Lower leg skin (tissue), 4 donors: ENCODE data around the gene ADGRL3. TPM values are rescaled to one million over a fixed set of nuclear protein-coding genes. Genes with fewer than 3 reads are reported as not detected.

ENCODE experiments used
- DNase-seq, 2 donors: peaks; one replicate each; pipeline ENCODE4 v3.0.0-alpha.2; 2019; ENCODE audit warnings: low spot score in 2 of 2
- H3K4me3 ChIP-seq: fragments of 200-600 bp; sonication (generic); 2 replicates; pipeline ENCODE4 v1.5.1; 2017; ENCODE audit warnings: mild to moderate bottlenecking, low read depth; ENCODE audit not compliant: poor library complexity, severe bottlenecking
- CTCF ChIP-seq, 3 donors: fragments of 450-650 bp; IDR thresholded peaks; one replicate each; pipeline ENCODE4 v1.5.1; 2016; ENCODE audit warnings: antibody characterized with exemption in 3 of 3, mild to moderate bottlenecking in 3 of 3, moderate library complexity in 2 of 3
- POLR2A ChIP-seq, 2 donors: fragments of 450-650 bp; IDR thresholded peaks; one replicate each; pipeline ENCODE4 v1.6.1; 2016 to 2017; ENCODE audit warnings: antibody characterized with exemption in 2 of 2, mild to moderate bottlenecking in 1 of 2, moderate library complexity in 1 of 2
- WGBS, 2 donors: methylation state at CpG; one replicate each; pipeline ENCODE4 v1.1.5; 2018; 5-methylcytosine and 5-hydroxymethylcytosine counted together
- intact Hi-C: fragments of 100-400 bp; cut with DNase I; formaldehyde crosslinking; loops from one replicate; pipeline ENCODE4 v1.15.0; 2023; ENCODE audit warnings: low total_unique reads
- total RNA-seq, 4 donors: library from RNA; depleted of rRNA; stranded (reverse); fragments of >200 nt; gene quantifications; one replicate each; pipeline ENCODE4 v1.1.0, GENCODE V29; 2016

ADGRL3 gene
- total RNA-seq, 4 donors from 2014 or later: 1.8 to 21.2 (median 8.2) TPM

DNA sequence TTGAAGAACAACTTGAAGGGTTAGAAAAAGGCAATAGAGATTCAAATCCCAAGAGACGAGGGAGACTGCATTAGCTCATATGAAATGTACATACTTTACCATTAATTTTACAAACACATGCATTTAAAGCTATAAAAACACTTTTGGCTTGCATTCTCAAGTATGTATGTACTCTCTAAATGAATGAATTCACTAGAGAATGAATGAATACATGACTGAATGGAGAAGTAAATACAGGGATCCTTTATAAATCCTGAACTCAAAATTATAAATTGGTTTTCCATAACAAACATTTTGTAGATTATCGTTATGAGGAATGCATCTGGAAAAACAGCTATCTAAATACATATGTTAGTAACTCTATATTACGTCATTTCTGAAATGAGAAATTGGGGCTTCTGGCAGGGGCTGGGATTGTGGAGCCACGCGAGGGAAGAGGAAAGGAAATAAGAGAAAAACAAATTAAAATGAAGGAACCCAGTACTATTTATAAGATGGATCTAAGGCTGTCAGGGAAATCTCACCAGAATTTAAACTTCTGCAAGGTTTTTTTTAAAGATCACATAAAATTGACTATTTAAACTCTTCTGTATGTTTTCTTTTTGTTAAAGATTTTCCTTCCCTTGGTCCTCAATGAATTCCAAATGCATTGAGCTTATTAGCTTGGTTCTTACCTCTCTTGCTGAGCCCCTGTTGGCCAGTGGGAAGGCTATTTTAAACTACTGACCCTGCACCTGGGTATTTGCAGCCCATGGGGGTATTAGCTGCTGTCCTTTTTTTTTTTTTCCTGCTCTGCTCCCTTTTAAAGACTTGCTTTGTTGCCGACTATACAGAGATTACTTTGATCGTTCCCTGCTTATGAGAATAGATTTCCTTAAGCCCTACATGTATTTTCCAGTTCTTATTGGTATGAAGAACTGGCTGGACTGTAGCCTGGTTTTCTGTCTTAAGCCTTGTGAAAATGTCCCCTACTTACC is 207.8 kb downstream of the ADGRL3 start:
- intact Hi-C loops: no loop called here
- DNase-seq: no peak
- 72 to 73% methylated on average over 7 of the region's 7 CpGs for WGBS, 2 donors
- no peak overlapping the region for H3K4me3 ChIP-seq
- no peak for TF ChIP-seq POLR2A (IDR thresholded peaks at IDR 0.05)
- no peak for TF ChIP-seq CTCF (IDR thresholded peaks at IDR 0.05)

GRCh38 chr4:61408861-61409260 is 208.7 kb downstream of the ADGRL3 start:
- no peak overlapping the region for H3K4me3 ChIP-seq
- no peak for DNase-seq
- no peak for TF ChIP-seq POLR2A (IDR thresholded peaks at IDR 0.05)
- no peak for TF ChIP-seq CTCF (IDR thresholded peaks at IDR 0.05)
- intact Hi-C loops: no loop called here

GRCh38 chr4:61411241-61411640 is 211.1 kb downstream of the ADGRL3 start:
- intact Hi-C loops: no loop called here
- TF ChIP-seq POLR2A (IDR thresholded peaks at IDR 0.05) (no peak), CTCF (IDR thresholded peaks at IDR 0.05) (no peak)
- 94 to 97% methylated on average over 1 of the region's 1 CpG for WGBS, 2 donors
- no peak overlapping the region for H3K4me3 ChIP-seq
- no peak for DNase-seq

- TF ChIP-seq CTCF (IDR thresholded peaks at IDR 0.05): no peak
- WGBS, 2 donors: 67 to 83% methylated on average over 4 of the region's 4 CpGs
- intact Hi-C loops: no loop called here
- DNase-seq: no peak
- no peak overlapping the region for H3K4me3 ChIP-seq
Measured at GRCh38 chr4:61425315-61425714, 225.2 kb downstream of the ADGRL3 start.

GRCh38 chr4:61426229-61426628 is 226.1 kb downstream of the ADGRL3 start:
- WGBS, 2 donors: 80 to 91% methylated on average over 5 of the region's 5 CpGs
- intact Hi-C loops: no loop called here
- no peak for DNase-seq
- TF ChIP-seq CTCF (IDR thresholded peaks at IDR 0.05) (no peak), POLR2A (IDR thresholded peaks at IDR 0.05) (no peak)
- no peak overlapping the region for H3K4me3 ChIP-seq
